GM23338 (cell line): ENCODE measurements around the gene KIRREL3. TPM values are rescaled to one million over a fixed set of nuclear protein-coding genes. Genes with fewer than 3 reads are reported as not detected.

Source experiments
- ATAC-seq: fragments of 200-7000 bp; cut with Tn5 transposase; 3 replicates; pipeline ENCODE4 v1.9.1; 2020
- DNase-seq: peaks from one replicate; pipeline ENCODE4 v3.0.0-alpha.2; 2015; ENCODE audit warnings: low spot score
- H2AFZ ChIP-seq: fragments of 200-600 bp; sonication (generic); 2 replicates; pipeline ENCODE4 v1.8.0; 2016; ENCODE audit warnings: antibody characterized with exemption, mild to moderate bottlenecking, moderate library complexity
- H3F3A ChIP-seq: fragments of 200-600 bp; sonication (generic); replicated peaks from 2 replicates; pipeline ENCODE4 v1.8.0; 2017; ENCODE audit warnings: antibody characterized with exemption, mixed run types, low read depth
- H3K27ac ChIP-seq: fragments of 200-600 bp; sonication (generic); 2 replicates; pipeline ENCODE4 v1.6.1; 2016; ENCODE audit warnings: low read depth
- H3K27me3 ChIP-seq: fragments of 200-600 bp; sonication (generic); 2 replicates; pipeline ENCODE4 v1.8.0; 2016; ENCODE audit warnings: mild to moderate bottlenecking, mixed run types, moderate library complexity; ENCODE audit not compliant: insufficient read depth
- H3K36me3 ChIP-seq: fragments of 200-600 bp; sonication (generic); 2 replicates; pipeline ENCODE4 v1.8.0; 2016; ENCODE audit warnings: mild to moderate bottlenecking; ENCODE audit not compliant: insufficient read depth
- H3K4me1 ChIP-seq: fragments of 200-600 bp; sonication (generic); 2 replicates; pipeline ENCODE4 v1.8.0; 2016; ENCODE audit warnings: mild to moderate bottlenecking, moderate library complexity; ENCODE audit not compliant: insufficient read depth
- H3K4me2 ChIP-seq: fragments of 200-600 bp; sonication (generic); 2 replicates; pipeline ENCODE4 v1.7.1; 2017; ENCODE audit warnings: mixed run types
- H3K4me3 ChIP-seq: fragments of 200-600 bp; sonication (generic); 2 replicates; pipeline ENCODE4 v1.6.1; 2016; ENCODE audit warnings: mixed run types
- H3K79me2 ChIP-seq: fragments of 200-600 bp; sonication (generic); replicated peaks from 2 replicates; pipeline ENCODE4 v1.8.0; 2017; ENCODE audit warnings: mild to moderate bottlenecking; ENCODE audit not compliant: insufficient read depth
- H3K9me2 ChIP-seq: fragments of 200-600 bp; sonication (generic); 2 replicates; pipeline ENCODE4 v1.8.0; 2017; ENCODE audit not compliant: insufficient read depth
- H4K20me1 ChIP-seq: fragments of 200-600 bp; sonication (generic); replicated peaks from 2 replicates; pipeline ENCODE4 v1.8.0; 2017; ENCODE audit warnings: mild to moderate bottlenecking; ENCODE audit not compliant: insufficient read depth
- H3K27ac Mint-ChIP-seq: 2 replicates; pipeline ENCODE4 v1.8.0; 2020; ENCODE audit warnings: inconsistent platforms, mild to moderate bottlenecking, moderate library complexity, mixed read lengths
- H3K27me3 Mint-ChIP-seq: 3 replicates; pipeline ENCODE4 v1.8.0; 2022; ENCODE audit warnings: low read depth, mild to moderate bottlenecking, moderate library complexity, mixed read lengths, inconsistent platforms; ENCODE audit not compliant: insufficient read depth, poor library complexity
- H3K36me3 Mint-ChIP-seq: 3 replicates; pipeline ENCODE4 v1.8.0; 2021; ENCODE audit warnings: low read depth, mild to moderate bottlenecking, inconsistent platforms, moderate library complexity, mixed read lengths
- H3K4me1 Mint-ChIP-seq: 3 replicates; pipeline ENCODE4 v1.8.0; 2020; ENCODE audit warnings: mild to moderate bottlenecking, inconsistent platforms, mixed read lengths
- H3K4me3 Mint-ChIP-seq: 3 replicates; pipeline ENCODE4 v1.8.0; 2021; ENCODE audit warnings: moderate library complexity, mild to moderate bottlenecking, inconsistent platforms, mixed read lengths
- H3K9me3 Mint-ChIP-seq: 3 replicates; pipeline ENCODE4 v1.8.0; 2020; ENCODE audit warnings: moderate library complexity, mild to moderate bottlenecking, inconsistent platforms, mixed read lengths
- CREB1 ChIP-seq: fragments of 250-450 bp; sonication (Bioruptor Pico); IDR thresholded peaks from 2 replicates; pipeline ENCODE4 v1.5.0; 2020; ENCODE audit warnings: low read depth, mild to moderate bottlenecking, moderate library complexity
- CTCF ChIP-seq, 2 experiments: fragments of 200-600 bp in 1 of 2; sonication (generic) in 1 of 2; conservative IDR thresholded peaks; 2 replicates each; pipeline versions ENCODE4 v1.5.1 to v1.6.1; 2016 to 2017; ENCODE audit warnings: antibody characterized with exemption in 2 of 2, low read depth in 2 of 2, mild to moderate bottlenecking in 2 of 2, moderate library complexity in 1 of 2
- EZH2 ChIP-seq: fragments of 200-600 bp; sonication (generic); IDR thresholded peaks from one replicate; pipeline ENCODE4 v1.8.0; 2017; ENCODE audit warnings: antibody characterized with exemption, mild to moderate bottlenecking, low read depth; ENCODE audit not compliant: unreplicated experiment
- EZH2phosphoT487 ChIP-seq: fragments of 200-600 bp; sonication (generic); IDR thresholded peaks from one replicate; pipeline ENCODE4 v1.8.1; 2018; ENCODE audit warnings: antibody characterized with exemption; ENCODE audit not compliant: unreplicated experiment
- JUNB ChIP-seq: IDR thresholded peaks from one replicate; pipeline ENCODE4 v1.6.1; 2016; ENCODE audit warnings: antibody characterized with exemption; ENCODE audit not compliant: unreplicated experiment
- NANOG ChIP-seq: IDR thresholded peaks from 2 replicates; pipeline ENCODE4 v1.6.1; 2016; ENCODE audit warnings: antibody characterized with exemption, borderline replicate concordance
- POLR2AphosphoS5 ChIP-seq: IDR thresholded peaks from 2 replicates; pipeline ENCODE4 v1.6.1; 2016; ENCODE audit warnings: antibody characterized with exemption, low read depth
- STAT1 ChIP-seq: IDR thresholded peaks from one replicate; pipeline ENCODE4 v1.6.1; 2016; ENCODE audit warnings: antibody characterized with exemption; ENCODE audit not compliant: unreplicated experiment
- ZNF114 ChIP-seq: fragments of 250-450 bp; sonication (Bioruptor Pico); IDR thresholded peaks from 2 replicates; pipeline ENCODE4 v1.5.0; 2020; ENCODE audit warnings: mild to moderate bottlenecking, moderate library complexity
- ZNF331 ChIP-seq: fragments of 250-450 bp; sonication (Bioruptor Pico); IDR thresholded peaks from 2 replicates; pipeline ENCODE4 v1.5.0; 2020; ENCODE audit warnings: low read depth, mild to moderate bottlenecking, moderate library complexity
- ZNF462 ChIP-seq: fragments of 250-450 bp; sonication (Bioruptor Pico); IDR thresholded peaks from 2 replicates; pipeline ENCODE4 v1.5.0; 2020; ENCODE audit warnings: mild to moderate bottlenecking, moderate library complexity
- polyA plus RNA-seq: library from polyadenylated mRNA; unstranded; fragments of >200 nt; fragmentation: Nextera tagmentation; extraction: Ambion mirVana; gene quantifications from 2 replicates; pipeline ENCODE4 v1.2.1, GENCODE V29; 2016
- total RNA-seq: library from RNA; depleted of rRNA; stranded (reverse); fragments of >200 nt; shearing (Covaris generic); gene quantifications from 2 replicates; pipeline ENCODE4 v1.2.3, GENCODE V29; 2014
- TF ChIP-seq, protein P1 (sequence below): IDR thresholded peaks from one replicate; pipeline ENCODE4 v1.6.1; 2018; ENCODE audit warnings: antibody characterized with exemption; ENCODE audit not compliant: unreplicated experiment
- TF ChIP-seq, protein P2 (sequence below): IDR thresholded peaks from 2 replicates; pipeline ENCODE4 v1.6.1; 2016; ENCODE audit warnings: antibody characterized with exemption

KIRREL3 gene
- total and polyA plus RNA-seq, 2 experiments from 2014 or later: 0.13 to 1.5 TPM

DNA sequence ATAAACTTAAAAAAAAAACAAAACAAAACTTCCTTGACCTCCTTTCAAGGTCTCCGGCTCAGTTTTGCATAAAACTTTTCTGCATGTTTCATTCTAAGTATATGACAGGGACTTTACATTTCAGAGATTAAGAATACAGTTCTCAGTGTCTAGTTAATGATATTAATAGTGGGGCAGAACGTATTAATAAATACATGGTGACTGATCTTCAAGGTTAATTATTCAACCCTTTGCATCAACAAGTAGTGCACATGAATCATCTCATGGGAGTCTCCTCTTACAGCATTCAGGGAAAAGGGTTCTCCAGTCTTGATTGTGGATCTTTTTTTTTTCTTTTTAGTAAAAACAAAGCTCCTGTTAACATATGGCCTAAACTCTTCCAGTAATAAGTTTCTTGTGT, 146.8 kb downstream of the KIRREL3 start:
- Histone ChIP-seq H3K4me3 (no peak overlapping the region), H3K79me2 (no peaks in the 10 kb centered on the region), H3K27ac (no peak overlapping the region), H2AFZ (no peak overlapping the region), H3K4me2 (no peak overlapping the region), H4K20me1 (no peaks in the 10 kb centered on the region), H3K9me2 (0 out of 2 replicates have a peak, but pooled peaks cover 7% of the 10 kb centered on the region), H3K27me3 (no peaks in the 10 kb centered on the region), H3K36me3 (no peaks in the 10 kb centered on the region), H3K4me1 (no peaks in the 10 kb centered on the region), H3F3A (no peaks in the 10 kb centered on the region)
- ATAC-seq: no peak
- Mint-ChIP-seq H3K9me3 (no peaks in the 10 kb centered on the region), H3K4me1 (peaks cover 11% of the 10 kb centered on the region), H3K36me3 (no peaks in the 10 kb centered on the region), H3K4me3 (no peak overlapping the region), H3K27ac (no peak overlapping the region), H3K27me3 (no peaks in the 10 kb centered on the region)
- no peak for DNase-seq
- TF ChIP-seq NANOG (no peak), EZH2phosphoT487 (no peak), CREB1 (CRISPR knock-in tag) (no peak), STAT1 (no peak), CTCF (conservative IDR thresholded peaks at IDR 0.05; ENCODE audit: low read depth in 2 of 2) (no peak), JUNB (no peak), ZNF114 (CRISPR knock-in tag) (no peak), EZH2 (no peak), ZNF331 (CRISPR knock-in tag) (no peak), POLR2AphosphoS5 (no peak), ZNF462 (CRISPR knock-in tag) (no peak)
- TF ChIP-seq, protein P1, sequence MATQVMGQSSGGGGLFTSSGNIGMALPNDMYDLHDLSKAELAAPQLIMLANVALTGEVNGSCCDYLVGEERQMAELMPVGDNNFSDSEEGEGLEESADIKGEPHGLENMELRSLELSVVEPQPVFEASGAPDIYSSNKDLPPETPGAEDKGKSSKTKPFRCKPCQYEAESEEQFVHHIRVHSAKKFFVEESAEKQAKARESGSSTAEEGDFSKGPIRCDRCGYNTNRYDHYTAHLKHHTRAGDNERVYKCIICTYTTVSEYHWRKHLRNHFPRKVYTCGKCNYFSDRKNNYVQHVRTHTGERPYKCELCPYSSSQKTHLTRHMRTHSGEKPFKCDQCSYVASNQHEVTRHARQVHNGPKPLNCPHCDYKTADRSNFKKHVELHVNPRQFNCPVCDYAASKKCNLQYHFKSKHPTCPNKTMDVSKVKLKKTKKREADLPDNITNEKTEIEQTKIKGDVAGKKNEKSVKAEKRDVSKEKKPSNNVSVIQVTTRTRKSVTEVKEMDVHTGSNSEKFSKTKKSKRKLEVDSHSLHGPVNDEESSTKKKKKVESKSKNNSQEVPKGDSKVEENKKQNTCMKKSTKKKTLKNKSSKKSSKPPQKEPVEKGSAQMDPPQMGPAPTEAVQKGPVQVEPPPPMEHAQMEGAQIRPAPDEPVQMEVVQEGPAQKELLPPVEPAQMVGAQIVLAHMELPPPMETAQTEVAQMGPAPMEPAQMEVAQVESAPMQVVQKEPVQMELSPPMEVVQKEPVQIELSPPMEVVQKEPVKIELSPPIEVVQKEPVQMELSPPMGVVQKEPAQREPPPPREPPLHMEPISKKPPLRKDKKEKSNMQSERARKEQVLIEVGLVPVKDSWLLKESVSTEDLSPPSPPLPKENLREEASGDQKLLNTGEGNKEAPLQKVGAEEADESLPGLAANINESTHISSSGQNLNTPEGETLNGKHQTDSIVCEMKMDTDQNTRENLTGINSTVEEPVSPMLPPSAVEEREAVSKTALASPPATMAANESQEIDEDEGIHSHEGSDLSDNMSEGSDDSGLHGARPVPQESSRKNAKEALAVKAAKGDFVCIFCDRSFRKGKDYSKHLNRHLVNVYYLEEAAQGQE: no peak
- TF ChIP-seq, protein P2, sequence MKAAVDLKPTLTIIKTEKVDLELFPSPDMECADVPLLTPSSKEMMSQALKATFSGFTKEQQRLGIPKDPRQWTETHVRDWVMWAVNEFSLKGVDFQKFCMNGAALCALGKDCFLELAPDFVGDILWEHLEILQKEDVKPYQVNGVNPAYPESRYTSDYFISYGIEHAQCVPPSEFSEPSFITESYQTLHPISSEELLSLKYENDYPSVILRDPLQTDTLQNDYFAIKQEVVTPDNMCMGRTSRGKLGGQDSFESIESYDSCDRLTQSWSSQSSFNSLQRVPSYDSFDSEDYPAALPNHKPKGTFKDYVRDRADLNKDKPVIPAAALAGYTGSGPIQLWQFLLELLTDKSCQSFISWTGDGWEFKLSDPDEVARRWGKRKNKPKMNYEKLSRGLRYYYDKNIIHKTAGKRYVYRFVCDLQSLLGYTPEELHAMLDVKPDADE: no peak
